Midbrain (tissue), 1 donor: ENCODE measurements around the gene PNPO.

Source experiments
- DNase-seq: peaks from one replicate; lab custom pipeline; 2025; lab: John Stamatoyannopoulos, UW

PNPO gene

DNA sequence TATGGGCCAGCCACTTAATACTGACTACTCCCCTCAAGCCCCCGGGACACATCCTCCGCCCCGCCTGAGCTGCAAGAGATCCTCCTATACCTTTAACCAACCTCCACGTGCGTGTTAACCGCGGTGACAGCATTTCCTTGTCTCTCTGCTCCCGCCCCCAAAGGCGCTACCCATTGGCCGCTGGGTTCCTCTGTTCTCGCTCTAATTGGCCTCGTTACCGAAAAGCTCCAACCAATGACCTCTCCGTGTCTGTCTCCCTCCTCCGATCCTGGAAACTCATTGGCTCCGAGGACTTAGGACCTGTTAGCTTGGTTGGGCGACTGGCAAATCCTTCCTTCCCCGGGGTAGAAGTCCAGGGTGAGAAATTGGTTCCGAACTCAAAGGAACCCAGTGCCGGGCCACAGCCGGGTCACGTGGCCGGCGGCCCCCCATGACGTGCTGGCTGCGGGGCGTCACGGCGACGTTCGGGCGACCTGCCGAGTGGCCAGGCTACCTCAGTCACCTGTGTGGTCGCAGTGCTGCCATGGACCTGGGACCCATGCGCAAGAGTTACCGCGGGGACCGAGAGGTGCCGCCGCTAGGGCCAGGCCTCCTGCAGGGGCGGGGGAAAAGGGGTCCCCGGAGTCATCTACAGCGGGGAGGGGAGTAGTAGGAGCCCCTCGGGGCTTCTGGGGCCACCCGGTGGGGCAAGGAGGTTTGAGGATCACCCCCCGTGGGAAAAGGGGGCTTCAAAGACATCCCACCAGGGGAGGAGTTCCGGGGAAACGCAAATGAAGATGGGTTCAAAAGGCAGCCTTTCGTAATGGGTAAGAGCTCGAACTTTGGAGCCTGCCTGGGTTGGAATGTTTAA is at the start of gene PNPO:
Gene PNPO, plus strand, starts transcription at position 326 of the 850 bp plus-strand sequence. Its CDS starts 105 bp downstream, at position 431.
- DNase-seq, result peak; percentile 98

DNA sequence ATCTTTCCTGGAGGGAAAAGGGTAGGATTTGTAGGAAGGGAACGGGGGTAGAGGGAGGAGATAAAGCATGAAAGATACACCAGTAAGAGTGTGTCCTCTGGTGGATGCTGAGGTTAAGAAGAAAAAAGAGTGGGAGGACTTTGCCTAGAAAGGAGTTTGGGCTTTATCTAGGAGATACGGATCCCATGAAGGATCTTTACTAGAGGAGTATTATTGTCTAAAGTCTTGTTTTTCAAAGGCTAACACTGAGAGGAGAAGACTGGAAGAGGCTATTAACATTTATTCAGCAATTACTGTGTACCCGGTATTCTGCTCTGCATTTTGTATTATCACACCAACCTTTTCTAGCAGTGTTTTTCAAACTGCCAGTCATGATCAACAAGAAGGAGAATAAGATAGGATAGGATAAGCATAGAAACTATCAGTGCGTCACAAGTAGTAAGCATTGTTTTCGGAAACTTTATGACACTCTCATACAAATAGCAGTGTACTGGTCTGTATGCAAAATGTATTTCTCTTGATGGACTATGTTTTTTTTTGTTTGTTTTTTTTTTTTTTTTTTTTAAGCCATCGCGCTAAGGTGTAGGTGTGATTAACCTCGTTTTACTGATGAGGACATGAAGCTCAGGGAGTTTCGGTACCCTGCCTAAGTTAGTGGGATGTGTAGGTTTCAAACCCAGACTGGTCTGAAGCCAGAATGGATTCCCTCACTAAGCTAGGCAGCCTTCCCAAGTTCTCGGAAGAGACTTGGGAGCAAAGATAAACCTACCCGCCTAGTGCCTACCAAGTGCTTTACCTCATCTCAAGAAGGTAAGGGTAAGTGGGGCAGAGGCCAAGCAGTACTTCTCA is 46.6 kb upstream of the PNPO start:
- DNase-seq, result no peak

DNA sequence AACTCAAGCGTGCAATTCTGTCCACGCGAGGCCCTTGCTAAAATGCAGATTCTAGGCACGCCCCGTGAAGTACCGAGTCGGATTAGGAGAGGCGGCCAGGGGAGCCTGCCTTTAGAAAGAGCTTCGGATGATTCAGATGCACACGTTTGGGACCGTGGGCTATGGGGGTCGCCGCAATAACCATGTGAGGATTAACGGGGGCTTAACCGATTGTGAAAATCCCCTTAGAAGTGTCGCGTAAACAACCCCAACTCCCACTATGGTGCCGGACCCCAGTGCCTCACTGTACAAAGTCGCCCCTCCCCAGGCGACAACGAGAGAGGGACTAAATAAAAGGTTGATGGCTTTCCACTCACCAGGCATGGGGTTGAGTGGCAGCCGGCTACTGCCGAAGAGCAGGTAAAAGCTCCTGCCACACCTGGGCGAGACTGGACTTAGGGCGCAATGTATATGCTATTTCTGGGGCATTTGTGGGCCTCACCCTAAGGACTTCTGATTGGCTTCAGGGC is 46.0 kb upstream of the PNPO start:
- DNase-seq, result peak; percentile 53

DNA sequence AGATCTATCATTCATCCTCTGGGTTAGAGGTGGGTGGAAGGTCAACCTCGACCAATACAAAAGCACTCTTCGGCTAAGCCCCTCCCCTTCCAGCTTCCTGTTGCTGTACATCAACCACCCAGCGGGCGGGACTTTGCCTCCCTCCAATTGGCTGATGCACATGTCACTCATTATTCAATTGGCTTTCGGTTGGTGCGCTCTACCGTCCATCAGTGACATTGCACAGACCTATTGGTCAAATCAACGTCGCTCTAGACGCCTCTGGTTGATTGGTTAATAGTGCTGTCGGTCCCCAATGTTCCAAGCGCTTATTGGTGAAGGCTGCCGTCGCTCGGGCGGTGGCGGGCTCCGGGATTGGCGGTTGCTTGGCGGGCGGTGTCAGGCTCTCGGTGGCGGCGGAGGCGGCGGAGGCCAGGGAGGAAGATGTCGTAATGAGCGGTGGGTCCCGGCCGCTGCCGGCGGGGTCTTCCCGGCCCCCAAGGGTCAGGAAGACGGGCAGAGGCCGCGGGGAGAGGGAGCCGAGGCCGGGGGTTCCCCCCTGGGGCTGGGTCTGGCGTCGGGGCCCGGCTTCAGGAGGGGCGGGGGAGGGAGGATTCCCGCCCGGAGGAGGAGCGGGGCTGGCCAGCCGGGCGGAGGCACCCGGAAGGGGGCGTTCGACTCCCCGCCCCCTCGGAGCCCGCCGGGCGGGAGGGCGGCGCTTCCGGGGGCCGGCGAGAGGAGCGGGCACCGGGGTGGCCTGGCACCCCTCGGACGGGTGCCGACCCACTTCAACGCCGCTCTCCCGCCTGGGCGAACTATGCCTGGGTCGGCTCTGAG is 45.3 kb upstream of the PNPO start, which contains the start of gene SP2:
Gene SP2, plus strand, starts transcription at position 381 of the 816 bp plus-strand sequence. Its CDS starts 51 bp downstream, at position 432.
- peak; percentile 99 for DNase-seq

DNA sequence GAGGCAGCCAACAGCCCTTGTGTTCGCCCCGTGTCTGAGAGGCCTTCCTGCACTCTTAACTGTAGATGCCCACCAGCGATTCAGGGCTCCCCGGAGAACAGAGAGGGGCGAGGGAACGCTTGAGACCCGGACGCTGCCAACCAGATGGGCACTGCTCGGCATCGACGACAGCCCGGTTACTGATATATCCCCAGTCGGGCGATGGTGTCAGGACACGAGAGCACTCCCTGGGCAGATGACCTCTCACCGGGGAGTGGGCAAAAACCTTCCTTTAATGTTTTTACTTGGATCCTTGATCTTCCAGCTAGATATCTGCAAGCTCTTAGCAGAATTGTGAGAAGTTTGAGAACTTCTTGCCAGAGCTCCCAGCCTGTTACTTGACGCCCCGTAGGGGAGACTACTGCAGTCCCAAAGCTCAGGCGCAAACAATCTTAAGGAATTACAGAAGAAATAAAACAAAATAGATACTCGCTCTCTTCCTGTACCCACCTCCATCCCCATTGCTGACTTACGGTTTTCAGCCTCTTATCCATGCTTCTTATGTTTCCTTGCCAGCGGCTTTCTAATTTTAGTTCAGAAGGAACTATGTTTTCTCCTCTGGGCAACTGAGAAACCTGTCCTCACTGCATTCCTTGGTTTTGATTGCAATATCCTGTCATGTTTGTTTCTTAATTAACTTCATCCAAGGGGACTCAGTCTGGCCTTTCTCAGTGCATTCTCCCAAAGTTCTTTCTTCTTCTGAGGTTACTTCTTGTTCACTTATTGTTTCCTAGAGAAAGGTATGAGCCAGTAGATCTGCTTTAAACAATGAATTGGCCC is 44.5 kb upstream of the PNPO start:
- DNase-seq, result peak; percentile 39

DNA sequence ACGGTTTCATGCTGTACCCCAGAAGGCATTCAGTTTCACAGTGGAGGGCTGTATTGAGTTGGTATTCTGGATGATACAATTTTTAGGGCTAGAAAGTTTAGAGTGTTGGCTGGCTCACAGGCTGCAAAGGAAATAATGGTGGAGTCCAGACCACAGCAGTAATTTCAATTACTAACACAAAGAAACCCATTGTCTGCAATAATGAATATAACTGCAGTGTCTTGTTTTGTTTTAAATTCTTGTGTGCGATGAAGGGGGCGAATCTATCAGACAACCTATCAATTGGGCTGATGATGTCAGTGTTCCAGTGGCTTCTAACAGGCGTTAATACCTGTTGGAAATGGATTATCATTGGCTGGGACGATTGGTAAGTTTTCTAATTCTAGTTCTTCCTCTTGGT is 43.8 kb upstream of the PNPO start:
- DNase-seq, result no peak

DNA sequence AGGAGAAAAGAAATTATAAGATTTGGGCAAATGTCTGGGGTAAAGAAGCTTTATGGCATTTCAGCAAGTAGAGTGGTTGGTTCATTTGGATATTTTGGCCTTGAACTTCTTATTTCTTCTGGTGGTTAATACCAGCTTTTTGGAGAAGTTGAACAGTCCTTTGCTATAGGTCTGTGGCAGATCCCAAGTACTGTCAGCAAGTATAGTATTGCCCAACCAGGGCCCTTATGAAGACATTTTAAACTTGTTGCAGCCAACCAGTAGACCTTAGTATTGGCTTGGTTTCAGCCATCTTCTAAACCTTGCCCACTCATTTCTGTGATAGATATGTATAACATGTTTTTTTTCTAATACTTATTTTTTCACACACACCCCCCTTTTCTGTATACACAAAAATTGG is 43.1 kb upstream of the PNPO start:
- no peak for DNase-seq

DNA sequence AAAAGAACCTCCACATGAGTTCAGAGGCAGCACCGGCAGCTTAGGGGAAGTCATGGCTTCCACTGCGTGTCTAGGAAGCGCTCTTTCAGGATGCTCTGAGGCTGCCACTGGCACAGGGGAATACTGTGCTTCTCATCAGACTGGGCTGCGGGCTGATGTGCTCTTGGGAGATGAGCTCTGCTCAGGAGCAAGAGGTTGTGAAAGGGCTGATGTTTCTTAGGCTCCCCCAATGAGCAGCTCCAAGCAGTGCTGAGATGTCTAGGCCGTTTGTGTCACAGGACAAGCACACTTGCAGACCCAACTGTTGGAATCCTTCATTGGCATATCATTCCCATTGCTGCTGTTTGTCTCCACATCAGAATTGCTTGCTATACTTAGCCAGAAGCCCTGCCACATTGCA is 41.7 kb upstream of the PNPO start:
- no peak for DNase-seq

DNA sequence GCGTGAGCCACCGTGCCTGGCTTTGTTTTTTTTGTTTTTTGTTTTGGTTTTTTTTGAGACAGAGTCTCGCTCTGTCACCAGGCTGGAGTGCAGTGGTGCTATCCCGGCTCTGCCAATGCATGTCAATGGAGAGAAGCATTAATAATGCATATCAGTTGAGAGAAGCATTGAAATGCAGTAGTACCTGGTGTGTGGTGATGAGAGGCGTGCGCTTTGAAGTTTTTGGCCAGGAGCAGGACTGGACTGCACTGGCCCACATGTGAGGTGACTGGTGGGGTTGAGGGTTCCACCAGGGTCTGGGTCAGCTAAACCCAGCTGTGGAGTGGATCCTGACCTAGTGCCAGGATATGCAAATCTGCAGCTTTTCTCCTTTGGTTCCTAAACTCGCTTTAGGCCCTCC is 39.9 kb upstream of the PNPO start:
- DNase-seq, result no peak

DNA sequence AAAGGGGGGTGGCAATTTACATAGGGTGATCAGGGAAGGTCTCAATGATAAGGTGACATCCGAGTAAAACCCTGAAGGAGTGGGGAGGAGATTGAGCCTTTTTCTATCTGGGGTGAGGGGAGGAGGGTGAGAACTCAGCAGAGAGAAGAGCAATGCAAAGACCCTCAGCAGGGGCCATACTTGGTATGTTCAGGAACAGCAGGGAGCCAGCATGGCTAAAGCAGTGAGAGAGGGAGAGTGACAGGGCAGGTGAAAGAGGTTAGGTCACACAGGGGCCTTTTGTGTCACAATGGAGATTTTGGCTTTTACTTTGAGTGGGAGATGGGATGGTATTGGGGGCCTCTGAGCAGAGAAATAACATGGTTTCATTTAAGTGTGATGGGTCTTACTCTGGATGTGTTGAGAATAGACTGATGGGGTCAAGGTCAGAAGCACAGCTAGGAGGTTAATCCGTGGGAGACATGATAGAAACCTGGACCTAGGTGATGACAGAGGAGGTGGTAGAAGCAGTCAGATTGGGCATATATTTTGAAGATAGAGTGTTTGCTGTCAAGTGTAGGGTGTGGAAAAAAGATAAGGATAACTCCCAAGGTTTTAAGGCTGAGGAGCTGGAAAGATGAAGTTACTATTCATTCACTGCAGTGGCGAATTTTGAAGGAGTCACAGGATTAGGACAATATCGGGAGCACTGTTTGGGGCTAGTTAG is 39.2 kb upstream of the PNPO start:
- DNase-seq, result no peak

DNA sequence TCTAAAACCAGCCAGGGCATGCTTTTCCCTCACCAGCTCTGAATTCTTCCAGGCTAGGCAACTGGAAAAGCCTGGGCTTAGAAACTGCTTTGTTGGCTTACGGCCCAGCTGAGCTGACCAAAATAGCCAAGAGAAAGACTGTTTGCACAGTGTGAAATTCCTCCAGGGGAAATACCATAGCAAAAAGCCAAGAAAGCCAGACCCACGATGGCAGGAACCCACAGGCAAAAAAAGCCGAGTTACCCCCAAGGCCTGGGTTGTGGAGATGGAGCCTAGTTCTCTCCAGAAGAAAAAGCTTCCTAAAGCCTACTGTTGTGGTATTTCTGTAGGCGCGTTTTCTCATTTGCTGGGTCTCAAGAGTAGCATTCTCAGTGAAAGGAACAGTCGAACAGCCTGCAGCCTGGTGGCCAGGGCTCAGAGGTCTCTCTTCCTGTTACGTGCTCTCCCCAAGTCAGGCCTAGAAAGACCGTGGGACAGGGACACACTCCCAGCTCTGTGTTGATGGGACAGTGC is 36.1 kb upstream of the PNPO start:
- peak; percentile 82 for DNase-seq

DNA sequence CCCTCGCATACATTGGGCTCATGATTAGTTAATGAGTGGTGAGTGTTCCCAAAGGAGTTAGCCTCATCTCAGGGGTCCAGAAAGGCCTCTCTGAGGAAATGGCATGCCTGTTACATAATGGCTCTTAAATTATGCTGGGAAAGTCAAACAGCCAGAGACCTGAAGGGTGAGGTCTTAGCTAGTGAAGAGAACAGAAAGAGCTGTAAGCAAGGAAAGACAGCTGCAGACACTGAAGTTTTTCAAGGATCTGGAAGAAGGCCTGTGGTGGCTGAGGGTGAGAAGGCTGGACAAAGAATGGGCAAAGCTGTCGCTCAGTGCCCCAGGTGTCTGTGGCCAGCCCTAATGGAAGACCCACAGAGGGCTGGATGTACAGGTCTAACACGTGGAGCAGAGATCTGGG is 34.9 kb upstream of the PNPO start:
- DNase-seq, result no peak

DNA sequence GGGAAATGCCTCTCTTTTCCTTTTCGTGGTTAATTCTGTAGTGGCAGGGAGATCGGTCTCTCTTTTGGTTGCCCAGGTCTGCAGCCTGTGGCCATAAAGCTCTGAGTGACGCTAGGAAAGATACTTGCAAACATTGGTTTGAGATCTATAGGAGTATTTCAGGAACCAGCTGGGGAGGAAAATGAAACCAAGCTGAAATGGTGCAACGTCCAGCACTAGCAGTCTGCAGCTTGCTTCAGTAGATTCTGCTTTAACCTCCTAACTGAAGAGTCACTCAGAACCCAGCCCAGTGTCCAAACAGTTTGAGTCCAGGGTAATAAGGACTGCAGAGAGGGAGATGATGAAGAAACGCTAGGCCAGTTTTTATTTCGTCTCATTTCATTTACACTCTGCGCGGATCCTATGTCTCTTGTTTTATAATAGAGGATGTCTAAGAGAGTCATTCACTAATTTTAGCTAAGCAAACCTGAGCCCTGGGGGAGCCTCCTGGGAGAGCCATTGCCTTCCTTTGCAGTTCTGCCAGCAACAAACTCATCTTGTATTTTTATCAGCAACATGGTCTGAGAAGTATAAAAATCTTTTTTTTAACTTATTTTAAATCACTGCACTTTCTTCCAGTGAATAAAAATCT is 33.3 kb upstream of the PNPO start:
- DNase-seq, result no peak

DNA sequence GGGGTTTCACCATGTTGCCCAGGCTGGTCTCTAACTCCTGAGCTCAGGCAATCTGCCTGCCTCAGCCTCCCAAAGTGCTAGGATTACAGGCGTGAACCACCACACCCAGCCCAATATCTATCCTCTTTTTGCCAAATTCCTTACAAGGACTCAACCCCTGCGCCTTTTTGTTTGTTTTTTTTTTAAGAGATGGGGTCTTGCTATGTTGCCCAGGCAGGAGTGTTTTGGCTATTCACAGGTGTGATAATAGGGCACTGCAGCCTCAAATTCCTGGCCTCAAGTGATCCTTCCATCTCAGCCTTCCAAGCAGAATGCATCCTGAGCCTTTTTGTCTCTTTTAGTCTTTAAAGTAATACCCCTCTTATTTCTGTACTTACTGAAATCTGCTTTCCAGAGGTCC is 28.3 kb upstream of the PNPO start:
- DNase-seq, result no peak

DNA sequence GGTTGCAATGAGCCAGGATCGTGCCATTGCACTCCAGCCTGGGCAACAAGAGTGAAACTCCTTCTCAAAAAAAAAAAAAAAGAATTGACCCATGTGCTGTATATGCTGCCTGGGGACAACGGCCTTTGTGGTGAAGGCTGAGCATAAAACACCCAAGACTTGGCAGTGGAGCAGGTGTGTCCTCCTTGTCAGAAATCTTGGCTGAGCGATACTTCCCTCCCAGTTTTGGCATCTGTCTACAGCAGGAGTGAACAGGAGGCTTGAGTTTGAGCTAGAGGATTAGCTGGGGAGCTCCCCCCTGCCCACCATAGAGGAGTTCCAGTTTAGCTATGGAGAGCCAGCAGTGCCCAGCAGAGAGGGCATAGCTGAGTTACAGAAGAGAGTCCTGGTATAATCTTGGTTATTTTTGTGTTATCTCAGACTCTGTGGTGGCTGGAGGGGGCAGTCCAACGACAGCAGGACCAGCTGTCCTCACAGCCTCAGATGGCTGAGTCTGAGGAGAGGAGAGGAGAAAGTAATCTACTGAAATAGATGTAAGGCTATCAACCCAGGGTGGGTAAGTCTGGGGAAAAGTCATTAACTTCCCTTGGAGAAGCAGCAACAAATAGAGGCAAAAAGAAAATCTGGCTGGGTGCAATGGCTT is 26.9 kb upstream of the PNPO start:
- DNase-seq, result no peak

DNA sequence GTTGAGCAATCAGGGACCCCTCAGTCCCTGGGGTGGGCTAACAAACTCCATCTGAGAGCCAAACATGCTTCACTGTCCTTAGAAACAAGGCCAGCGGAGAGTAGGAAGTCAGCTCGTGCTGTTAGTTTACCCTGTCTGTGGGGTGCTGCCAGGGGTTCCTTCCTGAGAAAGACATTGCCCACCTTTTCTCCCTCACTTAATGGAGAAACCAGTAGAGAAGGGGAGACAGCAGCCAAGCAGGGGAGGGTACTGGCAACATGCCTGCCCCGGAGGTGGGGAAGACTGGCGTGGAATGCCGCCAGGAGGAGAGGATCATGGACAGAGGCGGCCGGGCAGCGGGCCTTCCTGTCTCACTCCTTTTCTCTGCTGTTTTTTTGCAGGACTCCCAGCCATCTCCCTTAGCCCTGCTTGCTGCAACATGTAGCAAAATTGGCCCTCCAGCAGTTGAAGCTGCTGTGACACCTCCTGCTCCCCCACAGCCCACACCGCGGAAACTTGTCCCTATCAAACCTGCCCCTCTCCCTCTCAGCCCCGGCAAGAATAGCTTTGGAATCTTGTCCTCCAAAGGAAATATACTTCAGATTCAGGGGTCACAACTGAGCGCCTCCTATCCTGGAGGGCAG is 25.5 kb upstream of the PNPO start:
- no peak for DNase-seq

DNA sequence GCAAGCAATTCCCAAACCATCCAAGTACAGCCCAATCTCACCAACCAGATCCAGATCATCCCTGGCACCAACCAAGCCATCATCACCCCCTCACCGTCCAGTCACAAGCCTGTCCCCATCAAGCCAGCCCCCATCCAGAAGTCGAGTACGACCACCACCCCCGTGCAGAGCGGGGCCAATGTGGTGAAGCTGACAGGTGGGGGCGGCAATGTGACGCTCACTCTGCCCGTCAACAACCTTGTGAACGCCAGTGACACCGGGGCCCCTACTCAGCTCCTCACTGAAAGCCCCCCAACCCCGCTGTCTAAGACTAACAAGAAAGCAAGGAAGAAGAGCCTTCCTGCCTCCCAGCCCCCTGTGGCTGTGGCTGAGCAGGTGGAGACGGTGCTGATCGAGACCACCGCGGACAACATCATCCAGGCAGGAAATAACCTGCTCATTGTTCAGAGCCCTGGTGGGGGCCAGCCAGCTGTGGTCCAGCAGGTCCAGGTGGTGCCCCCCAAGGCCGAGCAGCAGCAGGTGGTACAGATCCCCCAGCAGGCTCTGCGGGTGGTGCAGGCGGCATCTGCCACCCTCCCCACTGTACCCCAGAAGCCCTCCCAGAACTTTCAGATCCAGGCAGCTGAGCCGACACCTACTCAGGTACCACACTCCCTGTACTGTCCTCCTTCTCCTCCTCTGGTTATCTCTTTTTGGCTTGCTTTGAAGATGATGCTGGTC is 24.7 kb upstream of the PNPO start:
- DNase-seq, result no peak

DNA sequence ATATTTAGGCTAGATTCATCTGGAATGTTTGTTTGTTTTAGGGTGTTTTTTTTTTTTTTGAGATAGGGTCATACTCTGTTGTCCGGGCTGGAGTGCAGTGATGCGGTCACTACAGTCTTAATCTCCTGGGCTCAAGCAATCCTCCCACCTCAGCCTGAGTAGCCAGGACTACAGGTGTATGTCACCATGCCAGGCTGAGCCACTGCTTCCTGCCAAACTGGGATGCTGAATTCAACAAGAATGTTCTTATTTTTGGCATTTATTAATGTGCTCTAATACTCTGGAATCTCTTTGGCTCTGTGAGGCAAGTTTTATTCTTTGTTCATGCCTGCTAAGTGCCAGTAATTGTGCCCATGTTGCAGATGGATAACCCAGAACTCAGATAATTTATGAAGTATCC is 23.8 kb upstream of the PNPO start:
- no peak for DNase-seq
